ENCODE data around the gene PPP1R12B.
"Not testable (repeated sequence)": the region's sequence is repeated elsewhere in the genome, so short reads cannot be mapped to it uniquely, and the experiment has no call there.

Gene PPP1R12B

DNA sequence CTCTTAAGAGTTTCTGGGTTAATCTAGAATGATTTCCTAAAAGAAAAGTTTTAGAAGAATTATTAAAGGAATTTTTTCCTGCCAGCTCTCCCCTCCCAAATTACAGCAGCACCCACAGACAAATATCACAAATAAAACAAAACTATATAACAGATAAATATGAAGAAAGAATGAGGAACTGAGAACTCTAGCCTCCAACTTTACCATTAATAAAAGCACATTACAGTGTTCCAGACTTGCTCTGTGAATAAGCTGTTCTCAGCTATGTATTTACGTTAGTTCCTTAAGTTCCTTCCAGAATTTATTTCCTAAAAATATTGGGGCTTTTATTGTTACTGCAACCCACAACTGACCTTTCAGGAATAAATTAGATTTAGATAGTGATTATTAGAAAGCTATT is 168.6 kb downstream of the PPP1R12B start:
- H3K4me3 Mint-ChIP-seq; H3K36me3 Mint-ChIP-seq (ENCODE audit: low read depth); H3K27ac Mint-ChIP-seq; H3K27me3 Mint-ChIP-seq (ENCODE audit: low read depth); H3K4me1 Mint-ChIP-seq (ENCODE audit: low read depth); H3K9me3 Mint-ChIP-seq; DNase-seq (ENCODE audit: low spot score): not testable (repeated sequence)

DNA sequence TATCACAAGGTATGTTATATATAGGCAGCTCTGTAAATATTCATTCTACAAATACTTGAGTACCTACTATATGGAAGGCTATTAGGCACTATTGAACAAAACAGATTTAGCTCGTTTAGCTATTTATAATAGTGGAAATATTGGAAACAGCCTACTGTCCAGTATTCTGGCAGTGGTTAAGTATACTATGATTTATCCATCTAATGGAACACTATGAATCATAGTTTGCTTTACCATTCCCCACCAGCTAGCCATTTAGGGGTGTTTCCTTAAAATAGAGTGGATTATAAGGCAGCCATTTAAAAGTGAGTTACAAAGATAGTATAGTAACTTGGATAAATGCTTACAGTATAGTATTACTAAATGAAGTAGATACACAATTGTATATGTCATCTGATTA is 169.7 kb downstream of the PPP1R12B start:
- H3K4me3 Mint-ChIP-seq; H3K9me3 Mint-ChIP-seq; H3K27me3 Mint-ChIP-seq (ENCODE audit: low read depth); H3K4me1 Mint-ChIP-seq (ENCODE audit: low read depth); H3K36me3 Mint-ChIP-seq (ENCODE audit: low read depth); DNase-seq (ENCODE audit: low spot score); H3K27ac Mint-ChIP-seq: not testable (repeated sequence)

- DNase-seq (ENCODE audit: low spot score); H3K4me3 Mint-ChIP-seq; H3K27ac Mint-ChIP-seq; H3K36me3 Mint-ChIP-seq (ENCODE audit: low read depth); H3K9me3 Mint-ChIP-seq; H3K27me3 Mint-ChIP-seq (ENCODE audit: low read depth); H3K4me1 Mint-ChIP-seq (ENCODE audit: low read depth): not testable (repeated sequence)
These were observed 170.4 kb downstream of the PPP1R12B start for GRCh38 chr1:202518905-202519304.

- H3K27me3 Mint-ChIP-seq (ENCODE audit: low read depth); H3K36me3 Mint-ChIP-seq (ENCODE audit: low read depth); H3K9me3 Mint-ChIP-seq; H3K27ac Mint-ChIP-seq; H3K4me1 Mint-ChIP-seq (ENCODE audit: low read depth); DNase-seq (ENCODE audit: low spot score); H3K4me3 Mint-ChIP-seq: not testable (repeated sequence)
These were observed 171.8 kb downstream of the PPP1R12B start for GRCh38 chr1:202520129-202520856.

- not testable (repeated sequence) for H3K4me3 Mint-ChIP-seq; H3K27ac Mint-ChIP-seq; H3K27me3 Mint-ChIP-seq (ENCODE audit: low read depth); H3K4me1 Mint-ChIP-seq (ENCODE audit: low read depth); H3K36me3 Mint-ChIP-seq (ENCODE audit: low read depth); DNase-seq (ENCODE audit: low spot score); H3K9me3 Mint-ChIP-seq
These were observed 172.3 kb downstream of the PPP1R12B start for GRCh38 chr1:202520857-202521216.

- DNase-seq (ENCODE audit: low spot score); H3K9me3 Mint-ChIP-seq; H3K27me3 Mint-ChIP-seq (ENCODE audit: low read depth); H3K4me1 Mint-ChIP-seq (ENCODE audit: low read depth); H3K27ac Mint-ChIP-seq; H3K36me3 Mint-ChIP-seq (ENCODE audit: low read depth); H3K4me3 Mint-ChIP-seq: not testable (repeated sequence)
These were observed 173.0 kb downstream of the PPP1R12B start for GRCh38 chr1:202521484-202521883.

GRCh38 chr1:202521886-202522285 is 173.4 kb downstream of the PPP1R12B start:
- no peaks in the 10 kb centered on the region for H3K4me1 Mint-ChIP-seq (ENCODE audit: low read depth)
- H3K36me3 Mint-ChIP-seq (ENCODE audit: low read depth), result peaks cover 3% of the 10 kb centered on the region
- H3K4me3 Mint-ChIP-seq, result no peak overlapping the region
- H3K9me3 Mint-ChIP-seq, result no peaks in the 10 kb centered on the region
- no peak for DNase-seq (ENCODE audit: low spot score)
- H3K27me3 Mint-ChIP-seq (ENCODE audit: low read depth), result peaks cover 12% of the 10 kb centered on the region
- no peak overlapping the region for H3K27ac Mint-ChIP-seq

DNA sequence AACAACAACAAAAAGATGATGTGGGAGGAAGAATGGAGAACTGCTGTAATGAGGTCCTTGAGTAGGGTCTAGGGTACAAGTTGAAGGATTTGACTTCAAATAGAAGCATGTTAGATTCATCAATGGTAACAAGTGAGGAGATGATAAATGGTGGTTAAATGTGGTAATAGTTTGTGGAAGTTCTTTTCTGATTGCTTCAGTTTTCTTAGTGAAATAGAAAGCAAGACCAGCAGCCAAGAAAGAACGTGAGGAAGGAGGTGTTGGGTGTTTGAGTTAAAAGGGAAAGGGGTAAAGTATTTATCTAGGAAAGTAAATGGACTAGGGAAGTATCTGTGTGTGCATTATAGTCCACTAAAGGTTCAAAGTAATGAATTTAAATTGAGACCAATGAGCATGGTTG is 177.6 kb downstream of the PPP1R12B start:
- H3K27ac Mint-ChIP-seq; H3K4me1 Mint-ChIP-seq (ENCODE audit: low read depth); H3K4me3 Mint-ChIP-seq; DNase-seq (ENCODE audit: low spot score); H3K36me3 Mint-ChIP-seq (ENCODE audit: low read depth); H3K9me3 Mint-ChIP-seq: not testable (repeated sequence)
- peaks cover 18% of the 10 kb centered on the region for H3K27me3 Mint-ChIP-seq (ENCODE audit: low read depth)

GRCh38 chr1:202528096-202528722 is 179.7 kb downstream of the PPP1R12B start:
- H3K36me3 Mint-ChIP-seq (ENCODE audit: low read depth); DNase-seq (ENCODE audit: low spot score); H3K4me1 Mint-ChIP-seq (ENCODE audit: low read depth); H3K4me3 Mint-ChIP-seq; H3K27ac Mint-ChIP-seq; H3K9me3 Mint-ChIP-seq: not testable (repeated sequence)
- H3K27me3 Mint-ChIP-seq (ENCODE audit: low read depth), result peaks cover 16% of the 10 kb centered on the region

DNA sequence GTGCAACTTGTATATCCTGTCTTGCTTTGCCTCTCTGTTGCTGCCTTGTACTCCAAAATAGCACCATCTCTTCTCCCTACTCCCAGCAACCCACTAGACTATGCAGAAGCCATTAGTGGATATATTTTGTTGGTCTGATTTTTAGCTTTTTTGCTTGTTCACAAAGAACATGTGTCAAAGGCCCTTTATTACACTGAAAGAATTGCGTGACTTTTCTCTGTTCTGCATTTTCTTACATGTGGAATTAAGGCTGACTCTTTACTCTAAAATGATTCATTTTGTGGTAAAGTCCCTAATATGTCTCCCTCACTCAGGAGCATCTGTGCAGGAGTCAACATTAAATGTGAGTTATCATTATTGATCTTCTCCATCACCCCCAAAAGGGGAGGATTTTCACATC is 182.2 kb downstream of the PPP1R12B start:
- not testable (repeated sequence) for H3K4me1 Mint-ChIP-seq (ENCODE audit: low read depth); DNase-seq (ENCODE audit: low spot score); H3K4me3 Mint-ChIP-seq; H3K36me3 Mint-ChIP-seq (ENCODE audit: low read depth); H3K27ac Mint-ChIP-seq; H3K9me3 Mint-ChIP-seq
- H3K27me3 Mint-ChIP-seq (ENCODE audit: low read depth), result peaks cover 23% of the 10 kb centered on the region

GRCh38 chr1:202531472-202531811 is 182.9 kb downstream of the PPP1R12B start:
- no peaks in the 10 kb centered on the region for H3K4me1 Mint-ChIP-seq (ENCODE audit: low read depth)
- H3K27me3 Mint-ChIP-seq (ENCODE audit: low read depth), result peaks cover 20% of the 10 kb centered on the region
- H3K4me3 Mint-ChIP-seq, result no peak overlapping the region
- H3K27ac Mint-ChIP-seq, result no peak overlapping the region
- DNase-seq (ENCODE audit: low spot score), result no peak
- no peaks in the 10 kb centered on the region for H3K9me3 Mint-ChIP-seq
- H3K36me3 Mint-ChIP-seq (ENCODE audit: low read depth), result no peaks in the 10 kb centered on the region

- not testable (repeated sequence) for H3K36me3 Mint-ChIP-seq (ENCODE audit: low read depth); H3K27ac Mint-ChIP-seq; H3K4me1 Mint-ChIP-seq (ENCODE audit: low read depth); H3K9me3 Mint-ChIP-seq; H3K4me3 Mint-ChIP-seq; DNase-seq (ENCODE audit: low spot score)
- peaks cover 18% of the 10 kb centered on the region for H3K27me3 Mint-ChIP-seq (ENCODE audit: low read depth)
These were observed 183.5 kb downstream of the PPP1R12B start for GRCh38 chr1:202531812-202532616.

DNA sequence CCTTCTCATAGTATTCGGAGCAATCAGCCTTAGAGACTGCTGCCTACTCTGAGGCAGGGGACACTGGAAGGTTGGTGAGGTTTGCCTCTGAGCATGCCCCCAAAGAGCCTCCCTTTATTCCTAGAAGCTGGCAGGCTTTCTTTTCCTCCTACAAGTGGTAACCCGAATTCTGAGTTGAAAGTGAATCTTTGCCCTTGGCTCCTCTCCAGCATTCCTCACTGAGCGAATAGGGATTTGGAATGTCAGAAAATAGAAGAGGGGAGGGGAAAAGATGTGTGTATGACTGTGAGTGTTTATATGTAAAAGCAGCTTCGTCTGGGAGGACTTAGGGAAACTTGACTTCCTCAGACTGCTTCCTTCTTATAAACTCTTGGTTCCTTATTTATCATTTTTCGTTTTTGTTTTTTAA is 190.7 kb downstream of the PPP1R12B start:
- not testable (repeated sequence) for H3K36me3 Mint-ChIP-seq (ENCODE audit: low read depth); H3K27ac Mint-ChIP-seq; DNase-seq (ENCODE audit: low spot score); H3K4me3 Mint-ChIP-seq; H3K9me3 Mint-ChIP-seq; H3K27me3 Mint-ChIP-seq (ENCODE audit: low read depth)
- H3K4me1 Mint-ChIP-seq (ENCODE audit: low read depth), result peaks cover 17% of the 10 kb centered on the region

- peaks cover 17% of the 10 kb centered on the region for H3K4me1 Mint-ChIP-seq (ENCODE audit: low read depth)
- H3K4me3 Mint-ChIP-seq; H3K27ac Mint-ChIP-seq; H3K27me3 Mint-ChIP-seq (ENCODE audit: low read depth); H3K9me3 Mint-ChIP-seq; DNase-seq (ENCODE audit: low spot score); H3K36me3 Mint-ChIP-seq (ENCODE audit: low read depth): not testable (repeated sequence)
These were observed 191.1 kb downstream of the PPP1R12B start for GRCh38 chr1:202539583-202539982.

Measured in T-helper 2 cell treated with Interferon-gamma antibody and Interleukin-4, amounts not matched to agents 5 μg/mL and 100 μg/mL, for 36 hours (primary cell).